Chondrocyte (in vitro differentiated cells): ENCODE results near the gene MCC. TPM values are rescaled to one million over a fixed set of nuclear protein-coding genes. Genes with fewer than 3 reads are reported as not detected.

Experiments
- DNase-seq: peaks from one replicate; pipeline ENCODE4 v3.0.0; 2021; ENCODE audit warnings: mixed read lengths, low spot score
- H3K27ac Mint-ChIP-seq: one replicate; pipeline ENCODE4 v1.8.0; 2021; ENCODE audit warnings: mild to moderate bottlenecking, moderate library complexity, mixed read lengths; ENCODE audit not compliant: unreplicated experiment
- H3K27me3 Mint-ChIP-seq: 2 replicates; pipeline ENCODE4 v1.8.0; 2021; ENCODE audit warnings: low read depth, mixed read lengths
- H3K36me3 Mint-ChIP-seq: 2 replicates; pipeline ENCODE4 v1.8.0; 2021; ENCODE audit warnings: low read depth, mixed read lengths
- H3K4me1 Mint-ChIP-seq: 2 replicates; pipeline ENCODE4 v1.8.0; 2021; ENCODE audit warnings: low read depth, mild to moderate bottlenecking, mixed read lengths
- H3K4me3 Mint-ChIP-seq: one replicate; pipeline ENCODE4 v1.8.0; 2021; ENCODE audit warnings: mild to moderate bottlenecking, moderate library complexity, mixed read lengths; ENCODE audit not compliant: unreplicated experiment
- H3K9me3 Mint-ChIP-seq: 2 replicates; pipeline ENCODE4 v1.8.0; 2021; ENCODE audit warnings: low read depth, mixed read lengths
- CTCF ChIP-seq: fragments of 200-600 bp; sonication (generic); IDR thresholded peaks from 2 replicates; pipeline ENCODE4 v1.5.0; 2021; ENCODE audit warnings: antibody characterized with exemption, mild to moderate bottlenecking, moderate library complexity
- total RNA-seq: library from RNA; stranded (reverse); gene quantifications from 3 replicates; pipeline ENCODE4 v1.2.1, GENCODE V29; 2021

The MCC gene
- total RNA-seq, 1 donor from 2014 or later = 15.0 TPM

- H3K4me1 Mint-ChIP-seq = peaks cover 23% of the 10 kb centered on the region
- TF ChIP-seq CTCF = no peak
- no peaks in the 10 kb centered on the region for H3K36me3 Mint-ChIP-seq
- no peaks in the 10 kb centered on the region for H3K9me3 Mint-ChIP-seq
- H3K27ac Mint-ChIP-seq = no peak overlapping the region
- no peak overlapping the region for H3K4me3 Mint-ChIP-seq
- H3K27me3 Mint-ChIP-seq = no peaks in the 10 kb centered on the region
- no peak for DNase-seq
Measured at GRCh38 chr5:113215401-113216060, 272.7 kb downstream of the MCC start.

DNA sequence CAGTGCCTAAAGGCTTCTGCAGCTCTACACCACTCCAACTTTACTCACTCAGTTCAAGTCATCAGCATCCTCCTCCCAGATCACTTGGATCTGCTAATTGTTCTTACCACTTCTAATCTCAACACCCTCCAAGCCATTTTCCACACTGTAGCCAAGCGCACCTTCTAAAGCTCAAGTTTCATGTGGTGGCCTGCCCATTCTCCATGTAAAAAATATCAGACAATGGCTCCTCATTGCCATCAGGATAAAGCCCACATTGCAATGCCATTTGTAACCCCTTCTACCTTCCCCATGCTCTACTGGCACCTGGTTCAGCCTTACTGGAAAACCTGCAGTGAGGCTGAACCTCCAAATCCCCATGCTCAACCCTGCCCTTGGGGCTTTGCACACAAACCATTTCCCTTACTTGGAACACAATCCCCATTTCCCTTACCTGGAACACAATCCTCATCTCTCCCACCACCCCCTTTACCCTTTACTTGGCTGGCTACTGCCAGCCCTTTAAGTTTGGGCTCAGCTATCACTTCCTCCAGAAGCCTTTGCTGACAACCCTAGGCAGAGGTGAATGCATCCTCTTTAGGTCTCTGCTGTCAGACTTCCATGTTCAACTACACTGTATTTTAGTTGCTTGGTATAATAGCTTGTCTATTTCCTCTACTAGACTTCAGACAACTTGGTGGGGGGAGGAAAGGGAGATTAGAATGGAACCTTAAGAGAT lies 273.5 kb downstream of the MCC start:
- Mint-ChIP-seq H3K27ac (no peak overlapping the region), H3K27me3 (no peaks in the 10 kb centered on the region), H3K4me1 (peaks cover 23% of the 10 kb centered on the region), H3K9me3 (no peaks in the 10 kb centered on the region), H3K4me3 (no peak overlapping the region), H3K36me3 (no peaks in the 10 kb centered on the region)
- no peak for TF ChIP-seq CTCF
- DNase-seq = no peak

GRCh38 chr5:113213551-113214425 lies 274.5 kb downstream of the MCC start:
- Mint-ChIP-seq H3K9me3 (no peaks in the 10 kb centered on the region), H3K27me3 (no peaks in the 10 kb centered on the region), H3K27ac (no peak overlapping the region), H3K4me1 (peaks cover 13% of the 10 kb centered on the region), H3K4me3 (no peak overlapping the region), H3K36me3 (no peaks in the 10 kb centered on the region)
- TF ChIP-seq CTCF = no peak
- no peak for DNase-seq

DNA sequence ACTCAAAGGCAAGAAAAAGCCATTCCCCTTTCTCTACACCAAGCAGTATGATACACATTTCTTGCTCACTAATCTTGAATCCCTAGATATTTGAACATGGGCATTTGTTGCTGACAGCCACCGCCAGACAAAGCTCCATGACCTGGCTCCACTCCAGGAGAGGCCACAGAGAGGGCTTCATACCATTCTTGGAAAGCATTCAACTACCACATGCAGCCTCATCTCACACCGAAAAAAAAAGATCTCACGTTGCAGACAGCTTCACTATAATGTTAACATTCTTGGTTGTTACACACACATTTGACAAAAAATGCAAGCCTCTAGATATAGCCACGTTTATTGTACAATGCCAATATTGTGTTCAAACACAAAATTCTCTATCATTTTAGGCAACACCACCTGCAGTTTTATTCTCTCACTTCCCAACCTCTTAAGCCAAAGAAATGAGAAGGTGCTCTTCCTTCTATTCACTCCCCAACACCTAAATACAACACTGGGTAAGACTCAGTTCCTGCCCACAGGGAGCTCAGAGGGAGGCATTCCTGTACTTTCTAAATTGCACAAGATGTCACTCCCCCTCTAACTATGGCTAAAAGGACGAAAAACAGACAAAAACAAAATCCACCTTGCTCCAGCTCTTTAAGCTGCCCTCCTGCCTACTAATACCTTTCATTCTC lies 275.9 kb downstream of the MCC start:
- TF ChIP-seq CTCF = no peak
- no peak for DNase-seq
- peaks cover 2% of the 10 kb centered on the region for H3K4me1 Mint-ChIP-seq
- no peak overlapping the region for H3K27ac Mint-ChIP-seq
- no peaks in the 10 kb centered on the region for H3K27me3 Mint-ChIP-seq
- H3K4me3 Mint-ChIP-seq = no peak overlapping the region
- no peaks in the 10 kb centered on the region for H3K9me3 Mint-ChIP-seq
- H3K36me3 Mint-ChIP-seq = no peaks in the 10 kb centered on the region

- no peak for TF ChIP-seq CTCF
- Mint-ChIP-seq H3K27ac (no peak overlapping the region), H3K4me3 (no peak overlapping the region), H3K36me3 (no peaks in the 10 kb centered on the region), H3K4me1 (no peaks in the 10 kb centered on the region), H3K27me3 (no peaks in the 10 kb centered on the region), H3K9me3 (no peaks in the 10 kb centered on the region)
- DNase-seq = no peak
Measured at GRCh38 chr5:113209498-113209897, 278.8 kb downstream of the MCC start.
